HepG2 (cell line): ENCODE data around the gene DUS2. TPM values are rescaled to one million over a fixed set of nuclear protein-coding genes. Genes with fewer than 3 reads are reported as not detected.
"Not testable (repeated sequence)": the region's sequence is repeated elsewhere in the genome, so short reads cannot be mapped to it uniquely, and the experiment has no call there.

Experiments used
- ATAC-seq: fragments of 200-7000 bp; cut with Tn5 transposase; 3 replicates; pipeline ENCODE4 v1.9.1; 2020; ENCODE audit warnings: mild to moderate bottlenecking, moderate library complexity
- BruUV-seq: library from RNA; stranded (reverse); fragments of 400-500 nt; replicated peaks from 2 replicates; lab custom pipeline; 2021; lab: Mats Ljungman, UMichigan
- CTCF ChIA-PET: fragments of 300-600 bp; formaldehyde crosslinking; extraction: SDS; loops from one replicate; lab custom pipeline; 2021; ENCODE audit warnings: low total read pairs, inconsistent platforms, low intra/inter-chr PET ratio; lab: Yijun Ruan, JAX
- POLR2A ChIA-PET: fragments of 350-600 bp; sonication (Branson Sonifier 250); formaldehyde crosslinking; loops from one replicate; lab custom pipeline; 2020; ENCODE audit warnings: antibody characterized with exemption, inconsistent platforms; lab: Yijun Ruan, JAX
- DNase-seq: peaks from one replicate; pipeline ENCODE4 v3.0.0-alpha.2; 2015; ENCODE audit warnings: low spot score
- FAIRE-seq: peaks from 3 replicates; lab custom pipeline; 2011; peaks lifted over from hg19 to GRCh38; lab: Jason Lieb, UNC
- H2AFZ ChIP-seq: one replicate; pipeline ENCODE4 v1.6.1; 2011; ENCODE audit warnings: low read length, inconsistent platforms
- H3K27ac ChIP-seq: fragments of 300-600 bp; 3 replicates; pipeline ENCODE4 v1.8.0; 2011; ENCODE audit warnings: mixed run types, mild to moderate bottlenecking, mixed read lengths, low read length, inconsistent platforms; ENCODE audit not compliant: insufficient read depth; ENCODE audit errors: extremely low read length
- H3K27me3 ChIP-seq, 2 experiments: fragments of 200-600 bp in 1 of 2; 2 replicates in 1 of 2; 3 replicates in 1 of 2; pipeline versions ENCODE4 v1.6.0 to v1.8.0; 2011; ENCODE audit warnings: low read length in 2 of 2, mild to moderate bottlenecking in 2 of 2, moderate library complexity in 2 of 2, inconsistent platforms in 1 of 2; ENCODE audit not compliant: insufficient read depth in 2 of 2, control insufficient read depth in 1 of 2
- H3K36me3 ChIP-seq, 2 experiments: fragments of 200-600 bp in 1 of 2; replicated peaks in 1 of 2; 2 replicates in 1 of 2; 3 replicates in 1 of 2; pipeline versions ENCODE4 v1.5.1 to v1.8.0; 2011; ENCODE audit warnings: low read length in 2 of 2, inconsistent platforms in 1 of 2; ENCODE audit not compliant: insufficient read depth in 2 of 2, control insufficient read depth in 1 of 2
- H3K4me1 ChIP-seq: 2 replicates; pipeline ENCODE4 v1.5.1; 2012; ENCODE audit warnings: low read length, inconsistent platforms; ENCODE audit not compliant: insufficient read depth
- H3K4me2 ChIP-seq: 2 replicates; pipeline ENCODE4 v1.6.0; 2011; ENCODE audit warnings: low read depth, low read length, inconsistent platforms
- H3K4me3 ChIP-seq, 3 experiments: fragments of 200-600 bp in 1 of 3; sonication (generic), shearing (Covaris generic) in 1 of 3; replicated peaks in 1 of 3; 2 replicates each; pipeline ENCODE4 v1.5.1; 2011 to 2016; ENCODE audit warnings: low read length in 3 of 3, inconsistent platforms in 2 of 3, low read depth in 2 of 3, mild to moderate bottlenecking in 2 of 3, control low read depth in 1 of 3, mixed read lengths in 1 of 3; ENCODE audit not compliant: insufficient read depth in 1 of 3
- H3K79me2 ChIP-seq: one replicate; pipeline ENCODE4 v1.6.1; 2011; ENCODE audit warnings: low read length, inconsistent platforms; ENCODE audit not compliant: insufficient read depth
- H3K9ac ChIP-seq: 2 replicates; pipeline ENCODE4 v1.6.0; 2011; ENCODE audit warnings: mild to moderate bottlenecking, low read depth, low read length, inconsistent platforms; ENCODE audit not compliant: insufficient read depth
- H3K9me3 ChIP-seq: 2 replicates; pipeline ENCODE4 v1.5.1; 2012; ENCODE audit warnings: mild to moderate bottlenecking, low read length
- H4K20me1 ChIP-seq: 2 replicates; pipeline ENCODE4 v1.6.0; 2011; ENCODE audit warnings: inconsistent platforms, mild to moderate bottlenecking, low read length, moderate library complexity; ENCODE audit not compliant: insufficient read depth
- FOXM1 ChIP-seq: sonication (generic); formaldehyde crosslinking; IDR thresholded peaks from 2 replicates; pipeline ENCODE4 v1.5.0; 2020; ENCODE audit warnings: missing genetic modification reagents
- HES4 ChIP-seq: sonication (generic); formaldehyde crosslinking; IDR thresholded peaks from 2 replicates; pipeline ENCODE4 v1.9.0; 2021; ENCODE audit warnings: mild to moderate bottlenecking, missing genetic modification reagents, borderline replicate concordance
- HNF4A ChIP-seq: sonication (generic); formaldehyde crosslinking; IDR thresholded peaks from 2 replicates; pipeline ENCODE4 v1.4.0; 2020; ENCODE audit warnings: missing genetic modification reagents
- SMC3 ChIP-seq: IDR thresholded peaks from 2 replicates; pipeline ENCODE4 v1.6.1; 2011; ENCODE audit warnings: low read length, improper control_type of control experiment
- TGIF2 ChIP-seq: IDR thresholded peaks from 2 replicates; pipeline ENCODE4 v1.6.1; 2016; ENCODE audit warnings: control low read depth, missing compliant biosample characterization
- ZBED4 ChIP-seq: sonication (generic); formaldehyde crosslinking; IDR thresholded peaks from 2 replicates; pipeline ENCODE4 v1.4.0; 2020; ENCODE audit warnings: missing genetic modification reagents, borderline replicate concordance
- ZBTB33 ChIP-seq: sonication (generic); formaldehyde crosslinking; IDR thresholded peaks from 2 replicates; pipeline ENCODE4 v1.4.0; 2020; ENCODE audit warnings: missing genetic modification reagents
- ZFP1 ChIP-seq: IDR thresholded peaks from 2 replicates; pipeline ENCODE4 v1.6.1; 2016
- ZNF160 ChIP-seq: sonication (generic); formaldehyde crosslinking; IDR thresholded peaks from 2 replicates; pipeline ENCODE4 v1.8.0; 2022; ENCODE audit warnings: mild to moderate bottlenecking, inconsistent platforms, missing genetic modification reagents
- whole genome bisulfite sequencing: methylation state at CpG from one replicate; pipeline ENCODE4 v1.1.6; 2017; ENCODE audit warnings: low lambda C conversion rate; 5-methylcytosine and 5-hydroxymethylcytosine counted together
- in situ Hi-C: cut with HindIII; loops from 2 replicates; pipeline ENCODE4 v1.10.0; 2017; ENCODE audit warnings: low pct_unique_long_range_greater_than_20kb; ENCODE audit not compliant: extremely low pct_ligation_motif_present
- intact Hi-C: fragments of 100-400 bp; cut with micrococcal nuclease; formaldehyde crosslinking; loops from one replicate; pipeline ENCODE4 v1.10.0; 2022; ENCODE audit not compliant: unreplicated experiment
- polyA plus RNA-seq, 8 experiments: library from polyadenylated mRNA; depleted of rRNA in 3 of 8; stranded (reverse) in 7 of 8; unstranded in 1 of 8; fragments of >200 nt; fragmentation: Illumina TruSeq in 4 of 8; extraction: Trizol in 4 of 8; gene quantifications; 2 replicates each; pipeline versions ENCODE4 v1.2.1 to v1.2.3, GENCODE V29; 2011 to 2016; ENCODE audit warnings: low read depth in 4 of 8, missing spikeins in 1 of 8, mixed read lengths in 1 of 8; ENCODE audit not compliant: insufficient read depth in 1 of 8
- total RNA-seq, 5 experiments: library from RNA; depleted of rRNA; stranded (reverse); fragments of >200 nt; fragmentation: Illumina TruSeq; extraction: Trizol; gene quantifications; 2 replicates each; pipeline ENCODE4 v1.2.3, GENCODE V29; 2016; ENCODE audit warnings: low read depth in 1 of 5

Gene DUS2
- total and polyA plus RNA-seq, 2 of the 13 experiments (the other 11 are each of a cell fraction or from before 2014, with no cell fraction given): 17.8 to 25.1 TPM

- H3K36me3 ChIP-seq, BruUV-seq, DNase-seq, H3K27me3 ChIP-seq, in situ Hi-C loops, H2AFZ ChIP-seq, FAIRE-seq, H3K9ac ChIP-seq, ATAC-seq, H3K9me3 ChIP-seq, H3K27ac ChIP-seq, H3K4me3 ChIP-seq: not testable (repeated sequence)
- H4K20me1 ChIP-seq: peaks cover 81% of the 10 kb centered on the region
- H3K4me1 ChIP-seq: peaks cover 94% of the 10 kb centered on the region
- peaks cover 98% of the 10 kb centered on the region for H3K79me2 ChIP-seq
- intact Hi-C loops: loop anchor here (10.0 kb wide), 1 partner anchor 63 kb away; no protein-coding TSS in a partner anchor
- WGBS: 96% methylated on average over 10 of the region's 10 CpGs
- peak overlapping the region; percentile 1; the same call in 1 of the 2 replicates for H3K4me2 ChIP-seq
- POLR2A ChIA-PET: interaction anchor here (0.6 to 2.9 kb wide), 4 partner anchors 7 to 52 kb away, joined by 3 to 24 read pairs (median 8); partner anchors contain the start of gene NFATC3
- CTCF ChIA-PET: interaction anchor here (2.5 kb wide), 1 partner anchor 24 kb away, joined by 12 read pairs; no protein-coding TSS in a partner anchor
These were observed 69.2 kb downstream of the DUS2 start for GRCh38 chr16:68092275-68092674.

GRCh38 chr16:68093816-68094613, 70.9 kb downstream of the DUS2 start:
- ATAC-seq (peak; percentile 67), FAIRE-seq (no peak), DNase-seq (no peak)
- intact Hi-C loops (loop anchor here (1.0 to 10.0 kb wide), 2 partner anchors 61 to 135 kb away; no protein-coding TSS in a partner anchor), in situ Hi-C loops (no loop called here)
- CTCF ChIA-PET: interaction anchor here (1.2 to 2.5 kb wide), 2 partner anchors 22 to 135 kb away, joined by 3 to 12 read pairs; no protein-coding TSS in a partner anchor
- no peak overlapping the region for H3K9ac ChIP-seq
- H3K9me3 ChIP-seq: no peaks in the 10 kb centered on the region
- no peaks in the 10 kb centered on the region for H3K27me3 ChIP-seq
- peaks cover 79% of the 10 kb centered on the region for H4K20me1 ChIP-seq
- H3K4me3 ChIP-seq: no peak overlapping the region
- no peaks in the 10 kb centered on the region for H3K36me3 ChIP-seq
- WGBS: 88% methylated on average over 5 of the region's 5 CpGs
- POLR2A ChIA-PET: interaction anchor here (1.0 to 2.3 kb wide), 6 partner anchors 9 to 142 kb away, joined by 3 to 24 read pairs (median 6); partner anchors contain the start of gene NFATC3
- no peak overlapping the region for H3K4me2 ChIP-seq
- BruUV-seq: no TSS peak
- H3K4me1 ChIP-seq: peaks cover 92% of the 10 kb centered on the region
- H2AFZ ChIP-seq: no peak overlapping the region
- H3K79me2 ChIP-seq: peaks cover 100% of the 10 kb centered on the region
- no peak overlapping the region for H3K27ac ChIP-seq
- TF ChIP-seq HNF4A (no peak), SMC3 (peak; percentile 56), HES4 (no peak), ZFP1 (CRISPR knock-in tag) (no peak), FOXM1 (CRISPR knock-in tag) (no peak), TGIF2 (CRISPR knock-in tag) (no peak), ZBED4 (CRISPR knock-in tag) (peak; percentile 52; the same call in 1 of the 2 replicates), ZNF160 (CRISPR knock-in tag) (no peak), ZBTB33 (CRISPR knock-in tag) (peak; percentile 86)
